OCI-LY1 (cell line): ENCODE data around the gene CLIP3.

ENCODE experiments used
- H2AFZ ChIP-seq: fragments of 200-600 bp; sonication (generic), shearing (Covaris generic); 2 replicates; pipeline ENCODE4 v1.6.0; 2014; ENCODE audit warnings: antibody characterized with exemption, mild to moderate bottlenecking, low read length
- H3F3A ChIP-seq: fragments of 200-600 bp; sonication (generic), shearing (Covaris generic); 2 replicates; pipeline ENCODE4 v1.6.0; 2014; ENCODE audit warnings: mild to moderate bottlenecking, antibody characterized with exemption, low read length, moderate library complexity; ENCODE audit not compliant: insufficient read depth
- H3K27ac ChIP-seq: fragments of 200-600 bp; sonication (generic); 2 replicates; pipeline ENCODE4 v1.5.1; 2014; ENCODE audit warnings: low read length, mixed run types, mild to moderate bottlenecking, low read depth; ENCODE audit not compliant: poor library complexity, severe bottlenecking
- H3K27me3 ChIP-seq: fragments of 200-600 bp; sonication (generic); 2 replicates; pipeline ENCODE4 v1.6.0; 2014; ENCODE audit warnings: antibody characterized with exemption, mild to moderate bottlenecking, low read length, moderate library complexity; ENCODE audit not compliant: insufficient read depth
- H3K36me3 ChIP-seq: fragments of 200-600 bp; sonication (generic); 2 replicates; pipeline ENCODE4 v1.6.1; 2014; ENCODE audit warnings: mild to moderate bottlenecking, antibody characterized with exemption, low read length, moderate library complexity, mixed read lengths; ENCODE audit not compliant: insufficient read depth
- H3K4me1 ChIP-seq: fragments of 200-600 bp; sonication (generic); 2 replicates; pipeline ENCODE4 v1.5.1; 2014; ENCODE audit warnings: mild to moderate bottlenecking, low read length, moderate library complexity; ENCODE audit not compliant: insufficient read depth, severe bottlenecking
- H3K4me2 ChIP-seq: fragments of 200-600 bp; sonication (generic), shearing (Covaris generic); 2 replicates; pipeline ENCODE4 v1.6.1; 2014; ENCODE audit warnings: low read length
- H3K4me3 ChIP-seq: fragments of 200-600 bp; sonication (generic); 2 replicates; pipeline ENCODE4 v1.5.1; 2014; ENCODE audit warnings: low read length, low read depth, mild to moderate bottlenecking, mixed read lengths; ENCODE audit not compliant: poor library complexity, severe bottlenecking
- H3K79me2 ChIP-seq: fragments of 200-600 bp; shearing (Covaris generic); 2 replicates; pipeline ENCODE4 v1.6.1; 2016; ENCODE audit warnings: mixed run types, low read length, mixed read lengths; ENCODE audit not compliant: insufficient read depth
- H3K9ac ChIP-seq: fragments of 200-600 bp; sonication (generic), shearing (Covaris generic); 2 replicates; pipeline ENCODE4 v1.6.1; 2014; ENCODE audit warnings: mild to moderate bottlenecking, low read length, mixed read lengths
- H3K9me2 ChIP-seq: fragments of 200-600 bp; sonication (generic), shearing (Covaris generic); 2 replicates; pipeline ENCODE4 v1.6.1; 2014; ENCODE audit warnings: low read depth, mild to moderate bottlenecking, low read length, mixed read lengths
- H3K9me3 ChIP-seq: fragments of 200-600 bp; shearing (Covaris generic); 2 replicates; pipeline ENCODE4 v1.6.1; 2014; ENCODE audit warnings: low read length, mixed read lengths
- H4K20me1 ChIP-seq: fragments of 200-600 bp; sonication (generic), shearing (Covaris generic); 2 replicates; pipeline ENCODE4 v1.6.0; 2016; ENCODE audit warnings: mild to moderate bottlenecking, low read length; ENCODE audit not compliant: insufficient read depth
- EZH2 ChIP-seq: fragments of 200-600 bp; sonication (generic), shearing (Covaris generic); IDR thresholded peaks from 2 replicates; pipeline ENCODE4 v1.8.0; 2017; ENCODE audit warnings: borderline replicate concordance, mixed run types, mild to moderate bottlenecking, antibody characterized with exemption, low read length, moderate library complexity, mixed read lengths
- TF ChIP-seq, protein P1 (sequence below): fragments of 200-600 bp; sonication (generic), shearing (Covaris generic); IDR thresholded peaks from 2 replicates; pipeline ENCODE4 v1.5.1; 2017; ENCODE audit warnings: mild to moderate bottlenecking, antibody characterized with exemption, low read length, moderate library complexity, mixed read lengths

The CLIP3 gene

DNA sequence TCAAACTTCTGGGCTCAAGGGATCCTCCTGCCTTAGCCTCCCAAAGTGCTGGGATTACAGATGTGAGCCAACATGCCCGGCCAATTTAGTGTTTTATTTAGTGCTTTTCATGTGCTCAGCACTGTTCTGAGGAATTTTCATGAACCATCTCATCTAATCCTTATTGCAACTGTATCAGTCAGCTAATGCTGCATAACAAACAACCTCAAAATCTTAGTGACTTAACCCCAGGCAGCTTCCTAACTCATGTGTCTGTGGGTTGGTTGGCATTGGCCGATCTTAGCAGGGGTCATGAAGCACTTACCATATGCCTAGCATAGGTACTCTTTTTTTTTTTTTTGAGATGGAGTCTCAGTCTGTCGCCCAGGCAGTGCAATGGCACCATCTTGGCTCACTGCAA, 43.8 kb downstream of the CLIP3 start:
- no peaks in the 10 kb centered on the region for H3K9me2 ChIP-seq
- H3K4me3 ChIP-seq, result no peak overlapping the region
- H3K27me3 ChIP-seq, result peaks cover 5% of the 10 kb centered on the region; the same call in 1 of the 2 replicates
- TF ChIP-seq, protein P1, sequence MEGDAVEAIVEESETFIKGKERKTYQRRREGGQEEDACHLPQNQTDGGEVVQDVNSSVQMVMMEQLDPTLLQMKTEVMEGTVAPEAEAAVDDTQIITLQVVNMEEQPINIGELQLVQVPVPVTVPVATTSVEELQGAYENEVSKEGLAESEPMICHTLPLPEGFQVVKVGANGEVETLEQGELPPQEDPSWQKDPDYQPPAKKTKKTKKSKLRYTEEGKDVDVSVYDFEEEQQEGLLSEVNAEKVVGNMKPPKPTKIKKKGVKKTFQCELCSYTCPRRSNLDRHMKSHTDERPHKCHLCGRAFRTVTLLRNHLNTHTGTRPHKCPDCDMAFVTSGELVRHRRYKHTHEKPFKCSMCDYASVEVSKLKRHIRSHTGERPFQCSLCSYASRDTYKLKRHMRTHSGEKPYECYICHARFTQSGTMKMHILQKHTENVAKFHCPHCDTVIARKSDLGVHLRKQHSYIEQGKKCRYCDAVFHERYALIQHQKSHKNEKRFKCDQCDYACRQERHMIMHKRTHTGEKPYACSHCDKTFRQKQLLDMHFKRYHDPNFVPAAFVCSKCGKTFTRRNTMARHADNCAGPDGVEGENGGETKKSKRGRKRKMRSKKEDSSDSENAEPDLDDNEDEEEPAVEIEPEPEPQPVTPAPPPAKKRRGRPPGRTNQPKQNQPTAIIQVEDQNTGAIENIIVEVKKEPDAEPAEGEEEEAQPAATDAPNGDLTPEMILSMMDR, result no peak
- no peak for TF ChIP-seq EZH2
- no peaks in the 10 kb centered on the region for H3K36me3 ChIP-seq
- H3K9me3 ChIP-seq, result no peaks in the 10 kb centered on the region
- H3K79me2 ChIP-seq, result no peaks in the 10 kb centered on the region
- no peak overlapping the region for H3K4me2 ChIP-seq
- H2AFZ ChIP-seq, result no peak overlapping the region
- H3K9ac ChIP-seq, result no peak overlapping the region
- H3K27ac ChIP-seq, result no peak overlapping the region
- H3F3A ChIP-seq, result no peaks in the 10 kb centered on the region
- no peaks in the 10 kb centered on the region for H4K20me1 ChIP-seq
- no peaks in the 10 kb centered on the region for H3K4me1 ChIP-seq

GRCh38 chr19:35987571-35987896, 45.1 kb downstream of the CLIP3 start:
- Histone ChIP-seq H3K9ac (no peak overlapping the region; the same call in 1 of the 2 replicates), H3F3A (no peaks in the 10 kb centered on the region), H3K27me3 (peaks cover 5% of the 10 kb centered on the region; the same call in 1 of the 2 replicates), H3K36me3 (no peaks in the 10 kb centered on the region), H3K9me3 (no peaks in the 10 kb centered on the region), H3K4me2 (peak overlapping the region; percentile 83), H3K79me2 (no peaks in the 10 kb centered on the region), H3K9me2 (no peaks in the 10 kb centered on the region), H3K4me3 (peak overlapping the region; percentile 59), H4K20me1 (no peaks in the 10 kb centered on the region), H3K27ac (no peak overlapping the region), H2AFZ (no peak overlapping the region), H3K4me1 (no peaks in the 10 kb centered on the region)
- TF ChIP-seq, protein P1, result 0 out of 2 replicates have a peak, but pooled peaks have one; percentile 4
- TF ChIP-seq EZH2, result no peak

DNA sequence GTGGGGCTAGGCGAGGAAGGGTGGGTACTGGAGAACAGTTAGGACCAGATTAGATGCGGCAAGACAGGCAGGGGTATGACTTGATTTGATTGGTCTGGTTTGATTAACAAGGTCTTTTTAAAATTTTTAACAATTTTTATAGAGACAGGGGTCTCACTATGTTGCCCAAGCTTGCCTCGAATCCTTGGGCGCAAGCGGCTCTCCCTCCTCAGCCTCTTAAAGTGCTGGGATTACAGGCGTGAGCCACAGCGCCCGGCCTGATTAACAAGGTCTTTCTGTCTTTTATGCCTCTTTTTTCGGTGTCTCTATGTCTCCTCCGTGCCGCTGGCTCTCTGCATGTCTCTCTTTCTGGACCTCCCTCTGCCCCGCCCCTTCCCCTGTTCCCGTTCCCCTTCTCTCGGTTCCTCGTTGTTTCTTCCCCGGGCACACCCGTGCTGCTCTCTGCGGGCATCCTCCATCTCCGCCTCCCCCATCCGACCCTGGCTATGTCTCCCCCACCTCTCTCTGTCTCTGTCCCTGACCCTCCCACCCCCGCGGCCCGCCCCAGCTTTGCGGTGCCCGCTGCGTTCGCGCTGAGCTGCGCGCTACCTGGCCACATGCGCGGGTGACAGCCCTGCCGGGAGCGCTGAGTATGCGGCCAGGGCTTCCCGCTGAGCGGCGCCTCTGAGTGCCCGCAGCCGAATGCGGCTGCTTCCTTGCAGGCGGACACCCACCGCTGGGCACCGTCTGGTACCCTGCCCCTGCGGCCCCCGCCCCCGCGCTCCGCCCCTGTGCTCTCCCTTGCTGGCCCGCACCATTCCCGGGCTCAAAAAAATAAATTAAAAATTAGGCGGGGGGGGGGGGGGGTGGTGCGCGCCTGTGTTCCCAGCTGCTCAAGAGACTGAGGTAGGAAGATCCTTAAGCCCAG, 45.8 kb downstream of the CLIP3 start:
- Histone ChIP-seq H3K9me2 (no peaks in the 10 kb centered on the region), H2AFZ (no peak overlapping the region), H3K27me3 (peaks cover 5% of the 10 kb centered on the region; the same call in 1 of the 2 replicates), H3K9me3 (no peaks in the 10 kb centered on the region), H3K27ac (no peak overlapping the region), H3K36me3 (no peaks in the 10 kb centered on the region), H4K20me1 (no peaks in the 10 kb centered on the region), H3K4me3 (peak overlapping the region; percentile 59), H3K4me2 (peak overlapping the region; percentile 83), H3K79me2 (no peaks in the 10 kb centered on the region), H3K9ac (peak overlapping the region; percentile 48; the same call in 1 of the 2 replicates), H3K4me1 (no peaks in the 10 kb centered on the region), H3F3A (no peaks in the 10 kb centered on the region)
- no peak for TF ChIP-seq EZH2
- TF ChIP-seq, protein P1, result peak; percentile 26
